Endodermal cell (in vitro differentiated cells): ENCODE results near the gene DDX31. TPM values are rescaled to one million over a fixed set of nuclear protein-coding genes. Genes with fewer than 3 reads are reported as not detected.

Experiments used
- DNase-seq: peaks from one replicate; pipeline ENCODE4 v3.0.0-alpha.2; 2017
- H3K27ac ChIP-seq: 2 replicates; pipeline ENCODE4 v1.5.1; 2013; ENCODE audit warnings: mild to moderate bottlenecking, low read depth, low read length, moderate library complexity
- H3K27me3 ChIP-seq: 2 replicates; pipeline ENCODE4 v1.6.1; 2013; ENCODE audit warnings: mild to moderate bottlenecking, low read length, moderate library complexity; ENCODE audit not compliant: insufficient read depth, control insufficient read depth, poor library complexity, severe bottlenecking
- H3K36me3 ChIP-seq: 2 replicates; pipeline ENCODE4 v1.7.0; 2013; ENCODE audit warnings: mild to moderate bottlenecking, low read length, moderate library complexity; ENCODE audit not compliant: control insufficient read depth, insufficient read depth
- H3K4me1 ChIP-seq: one replicate; pipeline ENCODE4 v1.7.0; 2013; ENCODE audit warnings: low read length; ENCODE audit not compliant: control insufficient read depth, insufficient read depth
- H3K4me3 ChIP-seq: 2 replicates; pipeline ENCODE4 v1.5.1; 2013; ENCODE audit warnings: mild to moderate bottlenecking, low read length, moderate library complexity
- H3K9ac ChIP-seq: 2 replicates; pipeline ENCODE4 v1.6.1; 2013; ENCODE audit warnings: mild to moderate bottlenecking, low read length, moderate library complexity; ENCODE audit not compliant: poor library complexity, severe bottlenecking; ENCODE audit errors: extremely low read depth
- H3K9me3 ChIP-seq: 2 replicates; pipeline ENCODE4 v1.6.1; 2013; ENCODE audit warnings: mild to moderate bottlenecking, low read length, moderate library complexity; ENCODE audit not compliant: control insufficient read depth
- H3K27ac Mint-ChIP-seq: 2 replicates; pipeline ENCODE4 v1.8.0; 2020; ENCODE audit warnings: mixed read lengths
- H3K27me3 Mint-ChIP-seq: 2 replicates; pipeline ENCODE4 v1.8.0; 2021; ENCODE audit warnings: mild to moderate bottlenecking, mixed read lengths; ENCODE audit not compliant: insufficient read depth
- H3K36me3 Mint-ChIP-seq: 2 replicates; pipeline ENCODE4 v1.8.0; 2020; ENCODE audit warnings: low read depth, mixed read lengths
- H3K4me1 Mint-ChIP-seq: 2 replicates; pipeline ENCODE4 v1.8.0; 2020; ENCODE audit warnings: mixed read lengths
- H3K4me3 Mint-ChIP-seq: 2 replicates; pipeline ENCODE4 v1.8.0; 2020; ENCODE audit warnings: mild to moderate bottlenecking, moderate library complexity, mixed read lengths
- H3K9me3 Mint-ChIP-seq: 2 replicates; pipeline ENCODE4 v1.8.0; 2020; ENCODE audit warnings: mild to moderate bottlenecking, mixed read lengths
- CTCF ChIP-seq: fragments of 200-600 bp; sonication (generic); conservative IDR thresholded peaks from 2 replicates; pipeline ENCODE4 v1.5.0; 2021; ENCODE audit warnings: antibody characterized with exemption, mild to moderate bottlenecking
- WGBS, 2 experiments: methylation state at CpG; one replicate each; pipeline versions ENCODE4 v1.1.5 to v1.1.7; 2013; ENCODE audit warnings: missing lambda C conversion rate in 2 of 2, mixed read lengths in 1 of 2; ENCODE audit not compliant: insufficient coverage in 1 of 2, insufficient read length in 1 of 2; 5-methylcytosine and 5-hydroxymethylcytosine counted together
- total RNA-seq, 2 donors: library from RNA; stranded (reverse); fragmentation: NEBNext Ultra II Directional in 1 of 2; extraction: Animal tissue kit (Norgen Biotek cat#: 25700) in 1 of 2; gene quantifications; 2 replicates in 1 of 2; 3 replicates in 1 of 2; pipeline ENCODE4 v1.2.1, GENCODE V29; 2021

Gene DDX31
- total RNA-seq, 2 donors from 2014 or later = 29.1 to 30.5 TPM

GRCh38 chr9:132663117-132663516 is 6.7 kb downstream of the DDX31 start:
- H3K27me3 Mint-ChIP-seq = no peaks in the 10 kb centered on the region
- Histone ChIP-seq H3K27ac (no peak overlapping the region), H3K36me3 (peaks cover 78% of the 10 kb centered on the region), H3K9me3 (peaks cover 8% of the 10 kb centered on the region), H3K9ac (no peak overlapping the region), H3K4me1 (peaks cover 1% of the 10 kb centered on the region), H3K4me3 (no peak overlapping the region), H3K27me3 (no peaks in the 10 kb centered on the region)
- no peak for TF ChIP-seq CTCF
- 42 to 68% methylated on average over 4 to 11 of the region's 11 CpGs for WGBS, 2 experiments
- DNase-seq = peak; percentile 63
- no peak overlapping the region for H3K4me3 Mint-ChIP-seq
- peaks cover 15% of the 10 kb centered on the region for H3K4me1 Mint-ChIP-seq
- peaks cover 34% of the 10 kb centered on the region for H3K36me3 Mint-ChIP-seq
- no peak overlapping the region for H3K27ac Mint-ChIP-seq
- H3K9me3 Mint-ChIP-seq = no peaks in the 10 kb centered on the region

GRCh38 chr9:132662152-132662945 is 7.4 kb downstream of the DDX31 start:
- H3K27ac Mint-ChIP-seq = peak overlapping the region; percentile 53
- H3K4me1 Mint-ChIP-seq = peaks cover 9% of the 10 kb centered on the region
- 91 to 93% methylated on average over 8 to 12 of the region's 12 CpGs for WGBS, 2 experiments
- Histone ChIP-seq H3K27me3 (no peaks in the 10 kb centered on the region), H3K27ac (no peak overlapping the region), H3K9ac (no peak overlapping the region), H3K4me1 (no peaks in the 10 kb centered on the region), H3K4me3 (no peak overlapping the region), H3K9me3 (peaks cover under 1% of the 10 kb centered on the region), H3K36me3 (peaks cover 77% of the 10 kb centered on the region)
- no peaks in the 10 kb centered on the region for H3K27me3 Mint-ChIP-seq
- TF ChIP-seq CTCF = no peak
- H3K9me3 Mint-ChIP-seq = no peaks in the 10 kb centered on the region
- peaks cover 31% of the 10 kb centered on the region for H3K36me3 Mint-ChIP-seq
- DNase-seq = no peak
- no peak overlapping the region for H3K4me3 Mint-ChIP-seq

GRCh38 chr9:132656299-132656698 is 13.5 kb downstream of the DDX31 start:
- H3K36me3 Mint-ChIP-seq = peaks cover 58% of the 10 kb centered on the region
- DNase-seq = no peak
- no peaks in the 10 kb centered on the region for H3K9me3 ChIP-seq
- no peaks in the 10 kb centered on the region for H3K4me1 ChIP-seq
- no peak overlapping the region for H3K4me3 Mint-ChIP-seq
- H3K27me3 ChIP-seq = no peaks in the 10 kb centered on the region
- H3K4me3 ChIP-seq = no peak overlapping the region
- no peak overlapping the region for H3K27ac Mint-ChIP-seq
- no peak overlapping the region for H3K9ac ChIP-seq
- no peaks in the 10 kb centered on the region for H3K4me1 Mint-ChIP-seq
- H3K27ac ChIP-seq = no peak overlapping the region
- H3K9me3 Mint-ChIP-seq = no peaks in the 10 kb centered on the region
- 79 to 95% methylated on average over 7 of the region's 7 CpGs for WGBS, 2 experiments
- H3K27me3 Mint-ChIP-seq = no peaks in the 10 kb centered on the region
- TF ChIP-seq CTCF = no peak
- H3K36me3 ChIP-seq = peaks cover 82% of the 10 kb centered on the region
